IMR-90 (cell line): ENCODE results near the gene ADAMTSL1. TPM values are rescaled to one million over a fixed set of nuclear protein-coding genes. Genes with fewer than 3 reads are reported as not detected.

ENCODE experiments used
- ATAC-seq: fragments of 200-7000 bp; cut with Tn5 transposase; 2 replicates; pipeline ENCODE4 v1.9.1; 2020; ENCODE audit warnings: low read depth, mild to moderate bottlenecking, moderate library complexity
- BruUV-seq: library from RNA; stranded (reverse); fragments of 400-500 nt; replicated peaks from 2 replicates; lab custom pipeline; 2021; lab: Mats Ljungman, UMichigan
- CTCF ChIA-PET: fragments of 300-600 bp; formaldehyde crosslinking; extraction: SDS; loops from one replicate; lab custom pipeline; 2021; ENCODE audit warnings: antibody characterized with exemption; lab: Yijun Ruan, JAX
- POLR2A ChIA-PET: fragments of 300-600 bp; sonication (Branson Sonifier 250); formaldehyde crosslinking; loops from one replicate; lab custom pipeline; 2022; ENCODE audit warnings: antibody characterized with exemption; ENCODE audit not compliant: unreplicated experiment; lab: Charles Lee
- DNase-seq: peaks from one replicate; pipeline ENCODE4 v3.0.0; 2013
- H2AFZ ChIP-seq: replicated peaks from 2 replicates; pipeline ENCODE3; 2013; ENCODE audit warnings: low read length, mild to moderate bottlenecking; ENCODE audit not compliant: poor library complexity
- H2AK5ac ChIP-seq: 2 replicates; pipeline ENCODE4 v1.6.1; 2013; ENCODE audit warnings: low read depth, low read length, inconsistent platforms
- H2AK9ac ChIP-seq: replicated peaks from 2 replicates; pipeline ENCODE3; 2013; ENCODE audit warnings: mild to moderate bottlenecking, low read depth, low read length, moderate library complexity; ENCODE audit not compliant: poor library complexity
- H2BK120ac ChIP-seq: 2 replicates; pipeline ENCODE4 v1.6.1; 2013; ENCODE audit warnings: low read depth, low read length, inconsistent platforms
- H2BK15ac ChIP-seq: 3 replicates; pipeline ENCODE4 v1.6.1; 2013; ENCODE audit warnings: low read depth, low read length, inconsistent platforms
- H2BK20ac ChIP-seq: 2 replicates; pipeline ENCODE4 v1.6.1; 2013; ENCODE audit warnings: low read depth, mild to moderate bottlenecking, inconsistent platforms, low read length, moderate library complexity
- H2BK5ac ChIP-seq: 2 replicates; pipeline ENCODE4 v1.6.1; 2013; ENCODE audit warnings: mild to moderate bottlenecking, low read depth, low read length, inconsistent platforms; ENCODE audit not compliant: poor library complexity, severe bottlenecking
- H3K14ac ChIP-seq: replicated peaks from 2 replicates; pipeline ENCODE4 v1.6.1; 2013; ENCODE audit warnings: low read depth, low read length, inconsistent platforms
- H3K18ac ChIP-seq: 2 replicates; pipeline ENCODE4 v1.6.1; 2013; ENCODE audit warnings: low read depth, low read length, control low read depth
- H3K23ac ChIP-seq: 2 replicates; pipeline ENCODE4 v1.6.1; 2013; ENCODE audit warnings: low read depth, low read length, inconsistent platforms
- H3K27ac ChIP-seq: 2 replicates; pipeline ENCODE4 v1.5.1; 2013; ENCODE audit warnings: mild to moderate bottlenecking, control low read depth, low read length; ENCODE audit not compliant: insufficient read depth
- H3K27me3 ChIP-seq: 2 replicates; pipeline ENCODE4 v1.6.1; 2013; ENCODE audit warnings: low read length; ENCODE audit not compliant: control insufficient read depth, insufficient read depth
- H3K36me3 ChIP-seq: 2 replicates; pipeline ENCODE4 v1.6.1; 2013; ENCODE audit warnings: low read length, mixed read lengths; ENCODE audit not compliant: control insufficient read depth, insufficient read depth
- H3K4ac ChIP-seq: 2 replicates; pipeline ENCODE4 v1.6.1; 2013; ENCODE audit warnings: low read depth, low read length, inconsistent platforms
- H3K4me1 ChIP-seq: 2 replicates; pipeline ENCODE4 v1.6.1; 2013; ENCODE audit warnings: low read length, mixed read lengths; ENCODE audit not compliant: control insufficient read depth, insufficient read depth
- H3K4me2 ChIP-seq: 2 replicates; pipeline ENCODE4 v1.6.1; 2013; ENCODE audit warnings: low read depth, mild to moderate bottlenecking, control low read depth, low read length, moderate library complexity
- H3K4me3 ChIP-seq: 2 replicates; pipeline ENCODE4 v1.5.1; 2013; ENCODE audit warnings: low read depth, mild to moderate bottlenecking, control low read depth, low read length, moderate library complexity; ENCODE audit not compliant: insufficient read depth
- H3K56ac ChIP-seq: 2 replicates; pipeline ENCODE4 v1.6.1; 2013; ENCODE audit warnings: low read length, inconsistent platforms; ENCODE audit not compliant: insufficient read depth; ENCODE audit errors: extremely low read depth
- H3K79me1 ChIP-seq, 2 experiments: 2 replicates each; pipeline ENCODE4 v1.6.1; 2013; ENCODE audit warnings: low read length in 2 of 2, inconsistent platforms in 1 of 2, low read depth in 1 of 2
- H3K9ac ChIP-seq: 2 replicates; pipeline ENCODE4 v1.6.1; 2013; ENCODE audit warnings: low read depth, low read length, control low read depth
- H3K9me1 ChIP-seq: 2 replicates; pipeline ENCODE4 v1.6.1; 2013; ENCODE audit warnings: low read length, inconsistent platforms; ENCODE audit not compliant: insufficient read depth
- H3K9me3 ChIP-seq: 2 replicates; pipeline ENCODE4 v1.6.1; 2013; ENCODE audit warnings: low read length; ENCODE audit not compliant: control insufficient read depth, insufficient read depth
- H4K20me1 ChIP-seq: 2 replicates; pipeline ENCODE4 v1.6.1; 2013; ENCODE audit warnings: low read length, inconsistent platforms; ENCODE audit not compliant: insufficient read depth
- H4K5ac ChIP-seq: 2 replicates; pipeline ENCODE4 v1.6.1; 2013; ENCODE audit warnings: mild to moderate bottlenecking, low read depth, low read length, control low read depth
- H4K8ac ChIP-seq, 2 experiments: 2 replicates each; pipeline ENCODE4 v1.6.1; 2013; ENCODE audit warnings: low read depth in 2 of 2, low read length in 2 of 2, control low read depth in 1 of 2, inconsistent platforms in 1 of 2
- H4K91ac ChIP-seq: 2 replicates; pipeline ENCODE4 v1.6.1; 2013; ENCODE audit warnings: low read depth, low read length, inconsistent platforms; ENCODE audit not compliant: insufficient read depth
- BHLHE40 ChIP-seq: fragments of 150-350 bp; IDR thresholded peaks from 2 replicates; pipeline ENCODE4 v1.6.1; 2016; ENCODE audit warnings: mild to moderate bottlenecking, low read depth, low read length
- CHD1 ChIP-seq: IDR thresholded peaks from 2 replicates; pipeline ENCODE4 v1.6.1; 2012; ENCODE audit warnings: low read depth, low read length, improper control_type of control experiment
- MXI1 ChIP-seq: IDR thresholded peaks from 2 replicates; pipeline ENCODE4 v1.6.1; 2012; ENCODE audit warnings: low read depth, mild to moderate bottlenecking, low read length, moderate library complexity, borderline replicate concordance
- WGBS, 2 experiments: methylation state at CpG; one replicate each; pipeline versions ENCODE4 v1.1.5 to v1.1.7; 2013; ENCODE audit warnings: missing lambda C conversion rate in 2 of 2; ENCODE audit not compliant: insufficient read length in 1 of 2; ENCODE audit errors: extremely low coverage in 2 of 2; 5-methylcytosine and 5-hydroxymethylcytosine counted together
- dilution Hi-C: fragments of 300-500 bp; cut with HindIII; formaldehyde crosslinking; loops from one replicate; pipeline ENCODE4 v1.14.3; 2018; ENCODE audit warnings: low sequenced_read_pairs; ENCODE audit not compliant: unreplicated experiment
- in situ Hi-C: fragments of 300-500 bp; cut with MboI; formaldehyde crosslinking; loops from 3 replicates; pipeline ENCODE4 v1.14.3; 2019; ENCODE audit warnings: low sequenced_read_pairs, inconsistent platforms, mixed read lengths
- intact Hi-C: fragments of 100-400 bp; cut with micrococcal nuclease; formaldehyde crosslinking; loops from 2 replicates; pipeline ENCODE4 v1.10.0; 2022
- polyA plus RNA-seq, 3 experiments: library from polyadenylated mRNA; depleted of rRNA; stranded (reverse); fragments of >200 nt; gene quantifications; 2 replicates each; pipeline ENCODE4 v1.2.3, GENCODE V29; 2012; ENCODE audit warnings: low replicate concordance in 1 of 3
- total RNA-seq: library from RNA; depleted of rRNA; stranded (reverse); fragments of >200 nt; gene quantifications from 2 replicates; pipeline ENCODE4 v1.2.3, GENCODE V29; 2012

The ADAMTSL1 gene
- total and polyA plus RNA-seq, 2 of the 4 experiments (the other 2 are of a cell fraction), result 38.2 to 62.2 TPM

- Histone ChIP-seq H3K9ac (no peak overlapping the region), H3K4me1 (peaks cover 5% of the 10 kb centered on the region), H3K4ac (no peak overlapping the region), H3K79me1 (no peaks in the 10 kb centered on the region), H3K27me3 (no peaks in the 10 kb centered on the region), H2BK15ac (no peak overlapping the region), H4K20me1 (no peaks in the 10 kb centered on the region), H4K8ac (no peak overlapping the region), H3K14ac (no peak overlapping the region), H3K56ac (no peak overlapping the region), H2BK120ac (no peak overlapping the region), H2AFZ (no peak overlapping the region), H3K18ac (no peak overlapping the region), H3K9me3 (no peaks in the 10 kb centered on the region), H2BK5ac (no peak overlapping the region), H3K36me3 (no peaks in the 10 kb centered on the region), H4K91ac (no peak overlapping the region), H3K23ac (no peak overlapping the region), H2AK5ac (no peak overlapping the region; the same call in 1 of the 2 replicates), H3K9me1 (0 out of 2 replicates have a peak, but pooled peaks cover 3% of the 10 kb centered on the region), H3K4me2 (no peak overlapping the region), H2AK9ac (no peak overlapping the region), H3K4me3 (no peak overlapping the region), H3K27ac (no peak overlapping the region), H2BK20ac (no peak overlapping the region), H4K5ac (no peak overlapping the region)
- WGBS, 2 experiments, result no CpG with 5 or more reads among the region's 5 CpGs
- CTCF ChIA-PET, result no interaction called here
- intact Hi-C loops (loop anchor here (10.0 kb wide), 2 partner anchors 188 to 568 kb away; no protein-coding TSS in a partner anchor), in situ Hi-C loops (no loop called here), dilution Hi-C loops (no loop called here)
- TF ChIP-seq MXI1 (no peak), CHD1 (no peak), BHLHE40 (no peak)
- BruUV-seq, result no TSS peak
- DNase-seq, result no peak
- ATAC-seq, result no peak
- POLR2A ChIA-PET, result no interaction called here
Observed at GRCh38 chr9:18822850-18823249, 348.9 kb downstream of the ADAMTSL1 start.
